HL-60 (cell line): ENCODE results near the gene MAP6.

ENCODE experiments used
- CTCF ChIP-seq: IDR thresholded peaks from one replicate; pipeline ENCODE4 v1.5.1; 2011; ENCODE audit warnings: low read length, control low read depth, inconsistent platforms; ENCODE audit not compliant: insufficient read depth
- GABPA ChIP-seq: IDR thresholded peaks from 2 replicates; pipeline ENCODE4 v1.6.1; 2012; ENCODE audit warnings: low read depth
- POLR2AphosphoS5 ChIP-seq: IDR thresholded peaks from 2 replicates; pipeline ENCODE4 v1.6.1; 2012; ENCODE audit warnings: low read depth
- REST ChIP-seq: IDR thresholded peaks from 2 replicates; pipeline ENCODE4 v1.6.1; 2012; ENCODE audit warnings: low read depth; ENCODE audit not compliant: insufficient replicate concordance

- TF ChIP-seq GABPA (no peak), CTCF (no peak), POLR2AphosphoS5 (no peak), REST (no peak)
Observed at GRCh38 chr11:75568616-75569219, 100.1 kb downstream of the MAP6 start.
